ENCODE results near the gene YBX1. TPM values are rescaled to one million over a fixed set of nuclear protein-coding genes. Genes with fewer than 3 reads are reported as not detected.

The YBX1 gene
- total and polyA plus RNA-seq, 2 of the 13 experiments (the other 11 are each of a cell fraction or from before 2014, with no cell fraction given) = 339 to 628 TPM

GRCh38 chr1:42703888-42704464 lies 21.8 kb downstream of the YBX1 start:
- peak; percentile 32 for FAIRE-seq
- BruUV-seq (replicated peaks) = no TSS peak
- H2AFZ ChIP-seq (ENCODE audit: low read length) = no peak overlapping the region
- TF ChIP-seq SALL2 (CRISPR knock-in tag; IDR thresholded peaks at IDR 0.05) (no peak), ATAD3A (CRISPR knock-in tag; IDR thresholded peaks at IDR 0.05) (no peak), DZIP1 (CRISPR knock-in tag; IDR thresholded peaks at IDR 0.05) (no peak), KDM4B (CRISPR knock-in tag; IDR thresholded peaks at IDR 0.05) (no peak), ZHX1 (CRISPR knock-in tag; IDR thresholded peaks at IDR 0.05; ENCODE audit: low read depth) (no peak), POLR2G (IDR thresholded peaks at IDR 0.05; ENCODE audit: low read depth, low read length) (peak; percentile 50; the same call in 1 of the 2 replicates), ATF2 (CRISPR knock-in tag; IDR thresholded peaks at IDR 0.05) (no peak), ZNF639 (CRISPR knock-in tag; conservative IDR thresholded peaks at IDR 0.05) (no peak), HMGXB3 (CRISPR knock-in tag; IDR thresholded peaks at IDR 0.05; ENCODE audit: borderline replicate concordance) (no peak)

More at GRCh38 chr1:42703888-42704464, 21.8 kb downstream of the YBX1 start:
- no peak overlapping the region for H3K9ac ChIP-seq (ENCODE audit: insufficient read depth, low read depth, low read length)
- 97% methylated on average over 7 of the region's 7 CpGs for WGBS (ENCODE audit: low lambda C conversion rate)
- DNase-seq (ENCODE audit: low spot score) (no peak), ATAC-seq (no peak)
- intact Hi-C loops (cut with micrococcal nuclease; ENCODE audit: unreplicated experiment) (no loop called here), in situ Hi-C loops (cut with HindIII; ENCODE audit: extremely low pct_ligation_motif_present, low pct_unique_long_range_greater_than_20kb) (no loop called here)
- no peaks in the 10 kb centered on the region for H3K9me3 ChIP-seq (ENCODE audit: low read length)
- CTCF ChIA-PET (ENCODE audit: low intra/inter-chr PET ratio, low total read pairs) = no interaction called here
- POLR2A ChIA-PET = no interaction called here
- no peak overlapping the region for H3K4me2 ChIP-seq (ENCODE audit: low read depth, low read length)
- no peak overlapping the region for H3K4me3 ChIP-seq (replicated peaks in 1 of 3; ENCODE audit: insufficient read depth in 1 of 3, low read depth in 2 of 3, low read length in 3 of 3)
- peaks cover 23 to 71% of the 10 kb centered on the region in 2 experiments for H3K36me3 ChIP-seq (replicated peaks in 1 of 2; ENCODE audit: control insufficient read depth in 1 of 2, insufficient read depth in 2 of 2, low read length in 2 of 2)
- H3K27ac ChIP-seq (ENCODE audit: extremely low read length, insufficient read depth, low read length) = no peak overlapping the region
- no peaks in the 10 kb centered on the region for H3K27me3 ChIP-seq (ENCODE audit: control insufficient read depth in 1 of 2, insufficient read depth in 2 of 2, low read length in 2 of 2)
- H3K4me1 ChIP-seq (ENCODE audit: insufficient read depth, low read length) = no peaks in the 10 kb centered on the region
- peaks cover 2% of the 10 kb centered on the region for H3K79me2 ChIP-seq (ENCODE audit: insufficient read depth, low read length)
- peaks cover 3% of the 10 kb centered on the region; the same call in 1 of the 2 replicates for H4K20me1 ChIP-seq (ENCODE audit: insufficient read depth, low read length)

Measured in HepG2 (cell line).